Stimulated activated memory B cell treated with anti-CD40 and anti-IgM and Interleukin-4, amounts not matched to agents 10 μg/mL and 1 μg/mL and 100 μg/mL, for 72 hours (primary cell): Measurements from ENCODE around the gene TYROBP.
"Not testable (repeated sequence)": the region's sequence is repeated elsewhere in the genome, so short reads cannot be mapped to it uniquely, and the experiment has no call there.

ENCODE experiments used
- ATAC-seq: fragments of 150-1000 bp; cut with Tn5 transposase; 2 replicates; pipeline ENCODE4 v1.10.0; 2021
- H3K27ac Mint-ChIP-seq: one replicate; pipeline ENCODE4 v1.8.0; 2022; ENCODE audit warnings: mild to moderate bottlenecking, mixed read lengths
- H3K27me3 Mint-ChIP-seq: one replicate; pipeline ENCODE4 v1.8.0; 2022; ENCODE audit warnings: mixed read lengths
- H3K36me3 Mint-ChIP-seq: one replicate; pipeline ENCODE4 v1.8.0; 2022; ENCODE audit warnings: mixed read lengths
- H3K4me1 Mint-ChIP-seq: one replicate; pipeline ENCODE4 v1.8.0; 2022; ENCODE audit warnings: mixed read lengths
- H3K4me3 Mint-ChIP-seq: one replicate; pipeline ENCODE4 v1.8.0; 2022; ENCODE audit warnings: mild to moderate bottlenecking, moderate library complexity, mixed read lengths
- H3K9me3 Mint-ChIP-seq: one replicate; pipeline ENCODE4 v1.8.0; 2022; ENCODE audit warnings: mixed read lengths

The TYROBP gene

DNA sequence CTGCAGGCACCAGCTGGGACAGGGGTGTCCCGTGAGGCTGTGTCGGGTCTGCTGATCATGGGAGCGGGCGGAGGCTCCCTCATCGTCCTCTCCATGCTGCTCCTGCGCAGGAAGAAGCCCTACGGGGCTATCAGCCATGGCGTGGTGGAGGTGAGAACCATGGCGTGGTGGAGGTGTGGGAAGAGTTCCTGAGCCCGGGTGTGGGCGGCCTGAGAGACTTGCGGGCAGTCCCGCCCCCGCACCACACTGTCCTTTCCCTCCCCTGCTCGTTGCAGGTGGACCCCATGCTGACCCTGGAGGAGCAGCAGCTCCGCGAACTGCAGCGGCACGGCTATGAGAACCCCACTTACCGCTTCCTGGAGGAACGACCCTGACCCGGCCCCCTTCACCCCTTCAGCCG, 29.0 kb downstream of the TYROBP start:
- Mint-ChIP-seq H3K4me3 (no peak overlapping the region), H3K9me3 (no peaks in the 10 kb centered on the region), H3K36me3 (no peaks in the 10 kb centered on the region), H3K27me3 (peaks cover 60% of the 10 kb centered on the region), H3K27ac (no peak overlapping the region), H3K4me1 (peaks cover 24% of the 10 kb centered on the region)
- no peak for ATAC-seq

DNA sequence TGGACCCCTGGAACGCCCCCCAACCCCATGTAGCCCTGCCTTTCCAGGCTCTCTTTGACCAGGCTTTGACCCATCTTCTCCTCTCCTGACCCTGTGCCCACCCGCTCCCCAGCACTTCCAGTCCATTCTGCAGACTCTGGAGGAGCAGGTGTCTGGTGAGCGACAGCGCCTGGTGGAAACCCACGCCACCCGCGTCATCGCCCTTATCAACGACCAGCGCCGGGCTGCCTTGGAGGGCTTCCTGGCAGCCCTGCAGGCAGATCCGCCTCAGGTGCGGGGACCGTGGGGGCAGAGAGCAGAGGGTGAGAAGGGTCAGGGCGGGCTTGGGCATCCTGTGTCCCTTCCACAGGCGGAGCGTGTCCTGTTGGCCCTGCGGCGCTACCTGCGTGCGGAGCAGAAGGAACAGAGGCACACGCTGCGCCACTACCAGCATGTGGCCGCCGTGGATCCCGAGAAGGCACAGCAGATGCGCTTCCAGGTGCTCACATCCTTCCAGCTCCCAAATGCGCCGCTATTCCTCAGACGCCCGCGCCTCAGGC, 33.6 kb downstream of the TYROBP start:
- Mint-ChIP-seq H3K9me3 (peaks cover 5% of the 10 kb centered on the region), H3K4me3 (no peak overlapping the region), H3K4me1 (peaks cover 13% of the 10 kb centered on the region), H3K27me3 (peaks cover 90% of the 10 kb centered on the region), H3K27ac (no peak overlapping the region), H3K36me3 (peaks cover 7% of the 10 kb centered on the region)
- no peak for ATAC-seq

DNA sequence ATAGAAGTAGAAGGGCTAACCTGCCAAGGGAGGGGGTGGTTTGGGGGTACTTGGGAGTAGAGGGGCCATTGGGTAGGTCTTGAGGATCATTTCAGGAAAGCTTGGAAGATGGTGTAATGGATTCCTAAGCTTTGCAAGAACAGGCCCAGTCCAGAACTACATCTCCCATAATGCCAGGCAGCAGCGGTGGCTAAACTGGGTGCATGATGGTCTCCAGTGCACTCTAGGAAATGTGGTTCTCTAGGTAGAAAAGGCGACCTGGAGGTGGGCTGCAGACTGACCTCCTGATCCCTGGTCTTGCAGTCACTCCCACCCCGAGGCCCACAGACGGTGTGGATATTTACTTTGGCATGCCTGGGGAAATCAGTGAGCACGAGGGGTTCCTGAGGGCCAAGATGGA, 35.9 kb downstream of the TYROBP start:
- Mint-ChIP-seq H3K4me1 (peaks cover 19% of the 10 kb centered on the region), H3K27me3 (peaks cover 83% of the 10 kb centered on the region)

DNA sequence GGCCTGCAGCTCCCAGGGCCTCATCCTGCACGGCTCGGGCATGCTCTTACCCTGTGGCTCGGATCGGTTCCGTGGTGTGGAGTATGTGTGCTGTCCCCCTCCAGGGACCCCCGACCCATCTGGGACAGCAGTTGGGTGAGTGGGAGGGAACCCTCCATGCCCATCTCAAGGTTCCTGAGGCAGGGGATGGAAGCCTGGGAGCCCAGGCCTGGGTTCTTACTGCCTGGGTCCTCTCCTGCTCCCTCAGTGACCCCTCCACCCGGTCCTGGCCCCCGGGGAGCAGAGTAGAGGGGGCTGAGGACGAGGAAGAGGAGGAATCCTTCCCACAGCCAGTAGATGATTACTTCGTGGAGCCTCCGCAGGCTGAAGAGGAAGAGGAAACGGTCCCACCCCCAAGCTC, 36.5 kb downstream of the TYROBP start:
- Mint-ChIP-seq H3K4me1 (peaks cover 19% of the 10 kb centered on the region), H3K9me3 (peaks cover 5% of the 10 kb centered on the region), H3K36me3 (peaks cover 7% of the 10 kb centered on the region), H3K4me3 (no peak overlapping the region), H3K27me3 (peaks cover 85% of the 10 kb centered on the region), H3K27ac (no peak overlapping the region)
- no peak for ATAC-seq

More for the DNA sequence above, 35.9 kb downstream of the TYROBP start:
- Mint-ChIP-seq H3K27ac (no peak overlapping the region), H3K4me3 (no peak overlapping the region), H3K9me3 (peaks cover 5% of the 10 kb centered on the region), H3K36me3 (peaks cover 7% of the 10 kb centered on the region)
- no peak for ATAC-seq

DNA sequence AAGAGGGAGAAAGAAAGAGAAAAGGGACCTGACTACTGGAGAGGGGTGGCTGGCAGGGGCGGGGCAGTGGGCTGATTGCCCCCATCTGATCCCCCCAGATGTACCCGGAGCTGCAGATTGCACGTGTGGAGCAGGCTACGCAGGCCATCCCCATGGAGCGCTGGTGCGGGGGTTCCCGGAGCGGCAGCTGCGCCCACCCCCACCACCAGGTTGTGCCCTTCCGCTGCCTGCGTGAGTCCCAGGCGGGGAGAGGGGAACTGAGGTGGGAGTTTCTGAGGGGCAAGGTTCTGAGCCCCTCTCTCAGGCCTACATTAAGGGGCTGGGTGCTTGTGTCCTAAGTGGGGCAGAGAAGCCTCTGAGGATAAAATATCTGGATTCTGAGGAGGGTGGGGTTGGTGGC, 37.3 kb downstream of the TYROBP start:
- Mint-ChIP-seq H3K27me3 (peaks cover 85% of the 10 kb centered on the region), H3K27ac (no peak overlapping the region), H3K36me3 (peaks cover 7% of the 10 kb centered on the region), H3K4me3 (no peak overlapping the region), H3K9me3 (peaks cover 5% of the 10 kb centered on the region), H3K4me1 (peaks cover 19% of the 10 kb centered on the region)
- ATAC-seq = no peak

DNA sequence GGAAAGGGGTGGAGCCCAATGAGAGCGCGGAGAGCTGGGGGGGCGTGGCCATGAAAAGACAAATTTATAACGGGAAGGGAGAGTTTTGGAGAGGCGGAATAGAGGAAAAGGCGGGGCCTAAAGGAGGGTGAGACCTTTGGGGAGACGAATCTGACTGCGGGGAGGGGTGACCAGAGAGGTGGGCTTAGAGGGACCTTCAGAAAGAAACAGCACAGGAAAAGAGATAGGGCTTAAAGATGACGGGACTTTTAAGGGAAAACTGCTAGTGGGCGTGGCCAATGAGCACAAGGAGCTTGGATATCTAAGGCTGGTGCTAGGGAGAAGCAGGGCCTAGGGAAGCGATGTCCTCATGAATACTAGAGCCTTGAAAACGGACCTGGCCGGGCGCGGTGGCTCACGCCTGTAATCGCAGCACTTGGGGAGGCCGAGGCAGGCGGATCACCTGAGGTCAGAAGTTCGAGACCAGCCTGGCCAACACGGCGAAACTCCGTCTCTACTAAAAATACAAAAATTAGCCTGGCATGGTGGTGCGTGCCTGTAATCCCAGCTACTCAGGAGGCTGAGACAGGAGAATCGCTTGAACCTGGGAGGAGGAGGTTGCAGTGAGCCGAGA, 37.9 kb downstream of the TYROBP start:
- Mint-ChIP-seq H3K27me3 (peaks cover 87% of the 10 kb centered on the region), H3K4me1 (peaks cover 19% of the 10 kb centered on the region), H3K4me3 (peak overlapping the region; percentile 67)
- ATAC-seq, H3K36me3 Mint-ChIP-seq, H3K9me3 Mint-ChIP-seq, H3K27ac Mint-ChIP-seq: not testable (repeated sequence)

DNA sequence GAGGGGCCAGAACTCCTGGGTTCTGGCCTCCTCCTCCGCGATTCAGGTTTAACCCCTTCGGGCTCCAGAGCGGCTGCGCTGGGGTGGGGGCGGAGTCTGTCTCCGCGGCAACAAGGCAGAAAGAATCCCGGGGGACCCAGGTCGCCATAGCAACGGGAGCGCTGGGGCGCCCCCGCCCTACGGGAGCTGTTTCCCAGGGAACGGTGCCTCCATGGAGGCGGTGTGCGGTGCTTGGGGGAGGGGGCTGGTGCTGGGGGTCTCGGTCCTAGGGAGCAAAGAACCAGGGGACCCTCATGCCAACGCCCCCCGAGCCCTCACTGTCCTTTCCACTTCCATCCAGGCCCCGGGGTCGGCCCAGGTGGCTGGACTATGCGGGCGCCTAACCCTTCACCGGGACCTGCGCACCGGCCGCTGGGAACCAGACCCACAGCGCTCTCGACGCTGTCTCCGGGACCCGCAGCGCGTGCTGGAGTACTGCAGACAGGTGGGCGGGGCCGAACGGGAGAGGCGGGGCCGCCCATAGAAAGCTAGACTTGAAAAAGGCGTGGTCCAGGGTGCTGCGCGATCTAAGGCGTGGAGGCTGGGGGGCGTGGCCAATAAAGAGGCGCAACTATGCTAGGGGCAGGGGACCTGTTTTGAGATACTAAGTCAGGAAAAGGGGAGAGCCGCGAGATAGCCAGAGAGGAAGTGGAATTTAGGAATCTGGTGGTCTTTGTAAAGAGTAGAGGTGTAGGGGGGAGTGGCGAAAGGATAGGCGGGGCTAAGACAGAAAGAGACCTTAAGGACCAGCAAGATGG, 38.6 kb downstream of the TYROBP start:
- H3K4me3 Mint-ChIP-seq = peak overlapping the region; percentile 67
- H3K27ac Mint-ChIP-seq = no peak overlapping the region
- H3K36me3 Mint-ChIP-seq = peaks cover 7% of the 10 kb centered on the region
- H3K27me3 Mint-ChIP-seq = peaks cover 87% of the 10 kb centered on the region
- H3K4me1 Mint-ChIP-seq = peaks cover 19% of the 10 kb centered on the region
- peak; percentile 79 for ATAC-seq
- peaks cover 5% of the 10 kb centered on the region for H3K9me3 Mint-ChIP-seq

DNA sequence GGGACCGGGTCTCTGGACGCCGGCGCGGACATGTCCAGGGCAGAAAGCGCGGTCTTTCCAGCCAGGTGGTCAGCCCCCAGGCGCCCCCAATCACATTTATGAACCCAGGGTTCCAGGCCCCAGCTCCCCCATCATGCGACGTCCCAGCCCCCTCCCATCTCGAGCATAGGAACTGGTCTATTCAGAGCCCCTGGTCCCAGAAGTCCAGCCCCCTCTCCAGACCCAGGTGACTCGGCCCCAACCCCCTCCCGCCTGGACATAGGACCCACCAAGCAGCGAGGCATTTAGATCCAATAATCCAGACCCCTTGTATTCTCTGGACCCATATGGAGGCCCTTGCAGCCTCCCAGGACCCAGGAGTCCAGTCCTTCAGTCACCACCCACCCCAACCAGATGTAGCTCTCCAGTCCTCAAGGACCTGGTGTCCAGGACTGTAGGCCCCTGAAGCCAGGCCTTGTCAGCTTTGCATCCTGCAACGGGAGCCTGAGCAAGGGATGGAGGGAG, 39.2 kb downstream of the TYROBP start:
- peaks cover 5% of the 10 kb centered on the region for H3K9me3 Mint-ChIP-seq
- peaks cover 19% of the 10 kb centered on the region for H3K4me1 Mint-ChIP-seq
- no peak for ATAC-seq
- H3K4me3 Mint-ChIP-seq = peak overlapping the region; percentile 50
- H3K27ac Mint-ChIP-seq = no peak overlapping the region
- H3K36me3 Mint-ChIP-seq = peaks cover 7% of the 10 kb centered on the region
- H3K27me3 Mint-ChIP-seq = peaks cover 87% of the 10 kb centered on the region

DNA sequence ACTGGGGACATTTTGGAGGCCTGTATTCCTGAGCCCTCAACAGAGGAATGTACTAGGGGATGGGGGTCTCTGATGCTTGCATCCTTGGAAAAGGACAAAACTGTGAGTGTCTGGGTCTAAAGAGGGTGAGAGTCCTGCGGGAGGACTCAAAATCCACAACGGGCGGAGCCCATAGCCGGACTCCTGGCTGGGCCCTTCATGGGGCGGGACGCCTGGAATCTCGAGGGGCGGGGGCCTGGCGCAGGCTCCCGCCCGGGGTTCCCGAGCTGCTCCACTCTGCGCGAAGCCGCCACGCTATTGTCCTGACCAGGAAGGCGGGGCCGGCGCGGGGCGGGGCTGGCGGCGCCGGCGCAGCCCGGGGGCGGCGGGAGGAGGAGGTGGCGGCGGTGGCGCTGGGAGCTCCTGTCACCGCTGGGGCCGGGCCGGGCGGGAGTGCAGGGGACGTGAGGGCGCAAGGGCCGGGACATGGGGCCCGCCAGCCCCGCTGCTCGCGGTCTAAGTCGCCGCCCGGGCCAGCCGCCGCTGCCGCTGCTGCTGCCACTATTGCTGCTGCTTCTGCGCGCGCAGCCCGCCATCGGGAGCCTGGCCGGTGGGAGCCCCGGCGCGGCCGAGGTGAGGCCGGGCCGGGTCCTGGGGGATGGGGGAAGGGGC, 39.8 kb downstream of the TYROBP start, which contains the start of gene APLP1:
APLP1 (plus strand) TSS at position 403 of the 651 bp plus-strand sequence; CDS start at position 466, 63 bp downstream.
- ATAC-seq = peak; percentile 80
- Mint-ChIP-seq H3K4me3 (peak within 1 kb of the TSS; percentile 50), H3K9me3 (peaks cover 5% of the 10 kb centered on the region), H3K4me1 (peaks cover 19% of the 10 kb centered on the region), H3K27ac (no peak within 1 kb of the TSS), H3K36me3 (peaks cover 7% of the 10 kb centered on the region), H3K27me3 (peaks cover 84% of the 10 kb centered on the region)

DNA sequence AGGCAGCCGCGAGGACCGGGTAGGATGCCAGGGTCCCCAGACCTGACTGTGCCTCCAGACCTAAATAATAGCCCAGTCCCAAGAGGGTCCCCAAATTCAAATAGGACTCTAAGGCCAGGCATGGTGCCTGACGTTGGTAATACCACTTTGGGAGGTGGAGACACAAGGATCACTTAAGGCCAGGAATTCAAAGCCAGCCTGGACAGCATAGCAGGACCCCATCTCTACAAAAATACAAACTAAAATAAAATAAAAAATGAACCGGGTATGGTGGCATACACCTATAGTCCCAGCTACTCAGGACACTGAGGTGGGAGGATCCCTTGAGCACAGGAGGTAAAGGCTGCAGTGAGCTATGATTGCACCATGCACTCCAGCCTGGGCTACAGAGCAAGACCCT, 45.1 kb downstream of the TYROBP start:
- Mint-ChIP-seq H3K36me3 (no peaks in the 10 kb centered on the region), H3K4me3 (no peak overlapping the region), H3K27ac (no peak overlapping the region), H3K4me1 (peaks cover 11% of the 10 kb centered on the region), H3K27me3 (peaks cover 95% of the 10 kb centered on the region), H3K9me3 (no peaks in the 10 kb centered on the region)
- ATAC-seq = no peak

DNA sequence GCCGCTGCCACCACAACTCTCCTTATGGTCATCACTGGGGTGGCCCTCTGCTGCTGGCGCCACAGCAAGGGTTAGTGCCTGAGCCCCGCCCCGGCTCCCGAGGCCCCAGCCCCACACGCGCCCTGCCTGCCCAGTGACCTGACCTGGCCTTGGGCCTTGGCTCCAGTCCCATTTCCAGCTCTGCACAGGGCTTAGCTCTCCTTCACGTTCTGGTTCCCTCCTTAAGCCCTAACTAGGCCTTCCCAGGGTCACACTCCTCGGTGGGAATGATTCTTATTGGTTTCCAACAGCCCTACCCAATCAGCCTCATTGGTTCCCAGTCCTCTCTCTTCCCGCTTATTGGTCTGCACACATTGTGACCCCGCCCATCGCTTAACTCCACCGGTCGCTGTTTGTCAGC, 45.6 kb downstream of the TYROBP start:
- ATAC-seq = no peak
- Mint-ChIP-seq H3K4me3 (no peak overlapping the region), H3K9me3 (no peaks in the 10 kb centered on the region), H3K27ac (no peak overlapping the region), H3K36me3 (no peaks in the 10 kb centered on the region), H3K4me1 (peaks cover 11% of the 10 kb centered on the region), H3K27me3 (peaks cover 94% of the 10 kb centered on the region)

DNA sequence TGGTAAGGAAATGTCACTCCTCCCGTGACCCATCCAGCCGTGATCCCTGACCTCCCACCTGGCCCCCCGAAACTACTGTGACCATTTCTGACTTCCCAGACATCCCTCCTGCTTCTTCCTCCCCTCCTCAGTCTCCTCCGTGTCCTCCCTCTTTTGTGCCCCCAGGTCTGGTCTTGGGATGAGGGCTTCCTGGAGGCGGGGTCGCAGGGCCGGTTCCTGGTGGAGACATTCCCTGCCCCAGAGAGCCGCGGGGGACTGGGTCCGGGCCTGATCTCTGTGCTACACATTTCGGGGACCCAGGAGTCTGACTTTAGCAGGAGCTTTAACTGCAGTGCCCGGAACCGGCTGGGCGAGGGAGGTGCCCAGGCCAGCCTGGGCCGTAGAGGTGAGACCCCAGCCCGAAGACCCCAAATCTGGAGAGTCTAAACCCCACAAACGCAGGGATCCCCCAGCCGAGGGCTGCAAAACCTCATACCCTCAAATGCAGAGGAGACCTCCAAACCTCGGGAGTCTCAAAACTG, 46.4 kb downstream of the TYROBP start:
- H3K27ac Mint-ChIP-seq = no peak overlapping the region
- H3K36me3 Mint-ChIP-seq = no peaks in the 10 kb centered on the region
- H3K4me3 Mint-ChIP-seq = no peak overlapping the region
- no peaks in the 10 kb centered on the region for H3K9me3 Mint-ChIP-seq
- H3K4me1 Mint-ChIP-seq = peaks cover 17% of the 10 kb centered on the region
- ATAC-seq = no peak
- H3K27me3 Mint-ChIP-seq = peaks cover 93% of the 10 kb centered on the region

DNA sequence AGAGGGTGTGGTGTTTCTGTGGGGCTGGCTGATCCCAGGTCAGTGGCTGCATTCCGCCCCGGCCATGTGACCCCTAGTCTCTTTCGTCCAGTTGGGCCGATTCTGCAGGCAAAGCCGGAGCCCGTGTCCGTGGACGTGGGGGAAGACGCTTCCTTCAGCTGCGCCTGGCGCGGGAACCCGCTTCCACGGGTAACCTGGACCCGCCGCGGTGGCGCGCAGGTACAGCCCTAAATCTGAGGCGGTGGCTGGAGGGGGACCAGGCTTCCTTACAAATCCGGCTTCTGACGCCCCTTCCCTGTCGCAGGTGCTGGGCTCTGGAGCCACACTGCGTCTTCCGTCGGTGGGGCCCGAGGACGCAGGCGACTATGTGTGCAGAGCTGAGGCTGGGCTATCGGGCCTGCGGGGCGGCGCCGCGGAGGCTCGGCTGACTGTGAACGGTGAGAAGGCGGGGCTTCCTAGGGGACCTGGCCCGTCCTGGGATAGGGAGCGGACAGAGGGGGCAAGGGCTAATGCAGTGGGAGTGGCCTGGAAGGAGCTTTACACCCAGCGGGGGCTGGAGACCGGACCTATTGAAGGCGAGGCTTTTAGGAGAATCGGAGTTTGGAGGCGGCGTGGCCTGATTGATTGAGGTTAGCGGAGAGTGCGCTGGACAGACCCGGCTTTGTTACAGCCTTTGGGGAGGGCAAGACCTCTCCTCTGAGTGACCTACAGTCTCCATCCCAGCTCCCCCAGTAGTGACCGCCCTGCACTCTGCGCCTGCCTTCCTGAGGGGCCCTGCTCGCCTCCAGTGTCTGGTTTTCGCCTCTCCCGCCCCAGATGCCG, 47.1 kb downstream of the TYROBP start:
- Mint-ChIP-seq H3K27me3 (peaks cover 89% of the 10 kb centered on the region), H3K36me3 (no peaks in the 10 kb centered on the region), H3K4me1 (peaks cover 18% of the 10 kb centered on the region), H3K9me3 (no peaks in the 10 kb centered on the region), H3K27ac (no peak overlapping the region), H3K4me3 (no peak overlapping the region)
- no peak for ATAC-seq

DNA sequence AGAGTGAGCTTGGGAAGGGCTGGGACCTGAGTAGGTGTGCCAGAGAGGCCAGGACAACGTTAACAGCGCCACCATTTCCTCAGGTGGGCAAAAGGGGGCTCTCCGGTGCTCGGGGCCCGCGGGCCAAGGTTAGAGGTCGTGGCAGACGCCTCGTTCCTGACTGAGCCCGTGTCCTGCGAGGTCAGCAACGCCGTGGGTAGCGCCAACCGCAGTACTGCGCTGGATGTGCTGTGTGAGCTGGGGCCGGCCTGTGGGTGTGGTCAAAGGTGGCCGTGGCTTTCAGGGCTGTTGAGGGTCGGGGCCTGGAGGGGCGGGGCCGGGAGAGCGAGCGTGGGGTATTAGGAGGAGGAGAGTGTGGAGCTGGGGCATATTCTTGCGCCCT, 47.7 kb downstream of the TYROBP start:
- Mint-ChIP-seq H3K9me3 (no peaks in the 10 kb centered on the region), H3K27me3 (peaks cover 87% of the 10 kb centered on the region), H3K36me3 (no peaks in the 10 kb centered on the region), H3K27ac (no peak overlapping the region), H3K4me1 (peaks cover 18% of the 10 kb centered on the region), H3K4me3 (no peak overlapping the region)
- ATAC-seq = no peak
